Measurements from ENCODE around the gene RNF220.

- TF ChIP-seq CTCF (IDR thresholded peaks at IDR 0.05) (no peak), POLR2A (IDR thresholded peaks at IDR 0.05) (no peak), POLR2AphosphoS5 (IDR thresholded peaks at IDR 0.05) (no peak)
These were observed 19.7 kb downstream of the RNF220 start for GRCh38 chr1:44424747-44425146.
